OCI-LY3 (cell line): ENCODE data around the gene AOAH.

Source experiments
- CTCF ChIP-seq: fragments of 200-600, 300-600 bp; sonication (generic); IDR thresholded peaks from 2 replicates; pipeline ENCODE4 v1.5.1; 2014; ENCODE audit warnings: antibody characterized with exemption, low read length, low read depth
- EZH2phosphoT487 ChIP-seq: fragments of 200-600 bp; shearing (Covaris generic); IDR thresholded peaks from 2 replicates; pipeline ENCODE4 v1.6.1; 2018; ENCODE audit warnings: antibody characterized with exemption, mixed run types, low read depth

GRCh38 chr7:36657036-36657660, 67.1 kb downstream of the AOAH start:
- TF ChIP-seq CTCF (no peak), EZH2phosphoT487 (no peak)
